GM18507 (cell line): ENCODE results near the gene AQP12A.
A peak's percentile ranks its signal among the peaks of the same experiment; 100 is the strongest.
"Not testable (repeated sequence)": the region's sequence is repeated elsewhere in the genome, so short reads cannot be mapped to it uniquely, and the experiment has no call there.

Source experiments
- DNase-seq: peaks from one replicate; pipeline ENCODE4 v3.0.0; 2011; ENCODE audit warnings: low read depth; ENCODE audit not compliant: insufficient read length; ENCODE audit errors: extremely low spot score
- FAIRE-seq: peaks from 2 replicates; lab custom pipeline; 2011; peaks lifted over from hg19 to GRCh38; lab: Jason Lieb, UNC

The AQP12A gene

GRCh38 chr2:240685771-240686371, 5.8 kb upstream of the AQP12A start:
- FAIRE-seq (no peak), DNase-seq (no peak)

GRCh38 chr2:240686460-240686859, 5.2 kb upstream of the AQP12A start:
- FAIRE-seq (no peak), DNase-seq (no peak)

GRCh38 chr2:240687045-240687740, 4.5 kb upstream of the AQP12A start:
- DNase-seq: no peak
- FAIRE-seq: no peak

GRCh38 chr2:240687741-240688552, 3.7 kb upstream of the AQP12A start:
- FAIRE-seq (no peak), DNase-seq (no peak)

- DNase-seq (no peak), FAIRE-seq (no peak)
These were observed 3.1 kb upstream of the AQP12A start for GRCh38 chr2:240688553-240688919.

- FAIRE-seq (no peak), DNase-seq (no peak)
These were observed 1.7 kb upstream of the AQP12A start for GRCh38 chr2:240689975-240690374.

GRCh38 chr2:240690421-240691074, 1.1 kb upstream of the AQP12A start:
- not testable (repeated sequence) for DNase-seq, FAIRE-seq

- not testable (repeated sequence) for DNase-seq
These were observed 615 bp upstream of the AQP12A start for GRCh38 chr2:240691075-240691427.

GRCh38 chr2:240692583-240693561, 1.2 kb downstream of the AQP12A start:
- DNase-seq, FAIRE-seq: not testable (repeated sequence)

More at GRCh38 chr2:240691075-240691427, 615 bp upstream of the AQP12A start:
- FAIRE-seq: not testable (repeated sequence)

- not testable (repeated sequence) for DNase-seq, FAIRE-seq
These were observed 2.6 kb downstream of the AQP12A start for GRCh38 chr2:240694304-240694703.

GRCh38 chr2:240695593-240695992, 3.9 kb downstream of the AQP12A start:
- DNase-seq, FAIRE-seq: not testable (repeated sequence)

- not testable (repeated sequence) for DNase-seq, FAIRE-seq
These were observed 4.8 kb downstream of the AQP12A start for GRCh38 chr2:240696469-240696868.

GRCh38 chr2:240698852-240699561, 7.3 kb downstream of the AQP12A start:
- peak; percentile 18 for FAIRE-seq
- DNase-seq: not testable (repeated sequence)

- not testable (repeated sequence) for FAIRE-seq, DNase-seq
These were observed 8.2 kb downstream of the AQP12A start for GRCh38 chr2:240699835-240700234.

- not testable (repeated sequence) for DNase-seq, FAIRE-seq
These were observed 8.9 kb downstream of the AQP12A start for GRCh38 chr2:240700616-240701015.

GRCh38 chr2:240701091-240701735, 9.5 kb downstream of the AQP12A start:
- FAIRE-seq (no peak), DNase-seq (no peak)

GRCh38 chr2:240701736-240702639, 10.3 kb downstream of the AQP12A start:
- DNase-seq (no peak), FAIRE-seq (no peak)
